ENCODE measurements around the gene ATP2A3. TPM values are rescaled to one million over a fixed set of nuclear protein-coding genes. Genes with fewer than 3 reads are reported as not detected.

Gene ATP2A3
- total and polyA plus RNA-seq, 4 donors, result 16.6 to 64.6 (median 25.5) TPM

GRCh38 chr17:3890082-3890877 lies 74.0 kb downstream of the ATP2A3 start:
- Histone ChIP-seq H3K9ac (ENCODE audit: insufficient read depth in 1 of 2, low read length in 2 of 2) (no peak overlapping the region), H3K4me1 (ENCODE audit: control insufficient read depth in 5 of 5, insufficient read depth in 5 of 5, low read length in 5 of 5) (peaks cover 0 to 48% (median 13%) of the 10 kb centered on the region in 5 donors), H3K27me3 (ENCODE audit: control insufficient read depth in 3 of 3, insufficient read depth in 3 of 3, low read length in 2 of 3) (no peaks in the 10 kb centered on the region), H3K36me3 (ENCODE audit: control insufficient read depth in 4 of 4, insufficient read depth in 4 of 4, low read length in 4 of 4) (no peaks in the 10 kb centered on the region), H3K9me3 (ENCODE audit: control insufficient read depth in 4 of 4, insufficient read depth in 3 of 4, low read length in 3 of 4) (no peaks in the 10 kb centered on the region), H3K27ac (ENCODE audit: low read depth in 1 of 2, low read length in 1 of 2) (peak overlapping the region in 1 of 2 donors; percentile 58), H3K4me3 (no peak overlapping the region)
- TF ChIP-seq CTCF (IDR thresholded peaks at IDR 0.05; ENCODE audit: control extremely low read depth, extremely low read depth), result no peak
- WGBS, 2 donors, result 69 to 84% methylated on average over 22 of the region's 22 CpGs
- ATAC-seq (ENCODE audit: insufficient read depth, low FRiP score) (no peak), DNase-seq (peak in 1 of 3 donors; percentile 26)

DNA sequence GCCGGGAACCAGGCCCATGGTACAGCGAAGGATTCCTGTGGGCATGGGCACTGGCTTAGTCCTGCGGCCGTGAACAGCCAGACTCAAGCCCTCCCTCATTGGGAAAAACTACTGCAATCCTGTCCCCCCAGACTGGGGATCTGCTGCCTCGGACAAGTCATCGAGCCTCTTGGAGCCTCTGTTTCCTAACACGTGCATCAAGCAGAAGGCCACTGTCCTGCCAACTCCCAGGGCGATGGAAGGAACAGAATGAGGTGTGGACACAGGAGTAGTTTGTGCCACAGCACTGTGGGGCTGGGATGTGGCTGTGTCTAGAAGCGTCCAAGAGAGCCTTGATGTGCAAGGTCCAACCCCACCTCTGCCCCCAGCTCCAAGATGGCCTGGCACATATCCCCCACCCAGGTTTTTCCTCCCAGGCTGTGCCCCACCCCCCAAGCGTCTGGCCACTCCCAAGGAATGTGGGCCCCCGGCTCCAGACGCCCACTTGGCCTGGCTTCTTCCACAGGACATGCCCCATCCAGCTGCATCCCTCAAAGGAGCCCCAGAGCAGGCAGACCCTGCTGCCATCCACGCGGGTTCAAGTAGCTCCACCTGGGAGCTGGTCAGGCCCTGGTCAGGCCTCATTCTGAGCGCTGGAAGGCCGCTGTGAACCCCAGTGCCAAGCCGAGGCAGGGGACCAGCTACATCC lies 74.8 kb downstream of the ATP2A3 start:
- peaks cover 0 to 2% (median 0%) of the 10 kb centered on the region in 4 donors for H3K36me3 ChIP-seq (ENCODE audit: control insufficient read depth in 4 of 4, insufficient read depth in 4 of 4, low read length in 4 of 4)
- H3K9ac ChIP-seq (ENCODE audit: insufficient read depth in 1 of 2, low read length in 2 of 2), result no peak overlapping the region
- ATAC-seq (ENCODE audit: insufficient read depth, low FRiP score), result no peak
- H3K9me3 ChIP-seq (ENCODE audit: control insufficient read depth in 4 of 4, insufficient read depth in 3 of 4, low read length in 3 of 4), result no peaks in the 10 kb centered on the region
- WGBS, 2 donors, result 90% methylated on average over 17 of the region's 17 CpGs
- H3K27me3 ChIP-seq (ENCODE audit: control insufficient read depth in 3 of 3, insufficient read depth in 3 of 3, low read length in 2 of 3), result no peaks in the 10 kb centered on the region
- H3K27ac ChIP-seq (ENCODE audit: low read depth in 1 of 2, low read length in 1 of 2), result peak overlapping the region in 1 of 2 donors; percentile 58
- TF ChIP-seq CTCF (IDR thresholded peaks at IDR 0.05; ENCODE audit: control extremely low read depth, extremely low read depth), result no peak
- peaks cover 0 to 43% (median 13%) of the 10 kb centered on the region in 5 donors for H3K4me1 ChIP-seq (ENCODE audit: control insufficient read depth in 5 of 5, insufficient read depth in 5 of 5, low read length in 5 of 5)
- no peak overlapping the region for H3K4me3 ChIP-seq
- no peak for DNase-seq

DNA sequence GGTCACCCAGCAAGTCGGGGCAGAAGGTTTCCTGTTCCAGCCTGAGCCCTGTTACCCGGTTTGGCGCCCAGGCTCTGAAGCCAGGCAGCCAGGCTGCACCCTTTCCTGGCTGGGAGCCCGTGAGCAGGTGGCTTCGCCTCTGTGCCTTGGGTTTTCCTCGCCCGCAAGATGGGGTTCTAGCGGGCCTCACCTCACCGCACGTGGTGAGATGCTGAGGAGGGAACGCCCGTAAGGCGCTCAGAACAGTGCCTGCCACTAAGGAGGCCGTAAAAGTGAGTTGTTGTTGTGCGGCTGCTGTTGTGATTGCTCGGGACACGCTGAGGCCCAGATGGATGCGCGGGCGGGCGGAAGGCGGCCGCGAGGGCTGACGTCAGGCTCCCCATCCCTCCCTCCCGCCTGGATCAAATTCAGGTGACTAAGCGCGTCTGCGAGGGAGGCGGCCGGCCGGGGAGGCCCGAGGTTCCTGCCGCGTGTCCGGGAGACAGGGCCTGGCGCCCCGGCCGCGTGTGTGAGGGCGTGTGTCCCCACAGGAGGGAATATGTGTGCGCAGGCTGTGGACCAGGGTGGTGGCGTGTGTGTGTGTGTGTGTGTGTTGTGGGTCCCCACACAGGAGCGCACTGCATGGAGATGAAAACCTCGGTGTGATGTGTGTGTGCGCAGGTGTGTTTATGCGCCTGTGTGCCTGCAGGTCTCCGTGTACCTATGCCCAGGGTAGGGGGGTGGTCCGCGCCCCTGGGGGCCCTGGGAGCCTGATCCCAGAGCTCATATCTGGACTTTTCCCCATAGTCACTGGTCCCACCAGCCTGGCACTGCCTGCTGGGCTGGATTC lies 75.7 kb downstream of the ATP2A3 start:
- no peak for ATAC-seq (ENCODE audit: insufficient read depth, low FRiP score)
- WGBS, 2 donors, result 80 to 85% methylated on average over 50 of the region's 50 CpGs
- TF ChIP-seq CTCF (IDR thresholded peaks at IDR 0.05; ENCODE audit: control extremely low read depth, extremely low read depth), result no peak
- Histone ChIP-seq H3K27me3 (ENCODE audit: control insufficient read depth in 3 of 3, insufficient read depth in 3 of 3, low read length in 2 of 3) (no peaks in the 10 kb centered on the region), H3K4me1 (ENCODE audit: control insufficient read depth in 5 of 5, insufficient read depth in 5 of 5, low read length in 5 of 5) (peaks cover 0 to 34% (median 13%) of the 10 kb centered on the region in 5 donors), H3K4me3 (no peak overlapping the region), H3K9me3 (ENCODE audit: control insufficient read depth in 4 of 4, insufficient read depth in 3 of 4, low read length in 3 of 4) (no peaks in the 10 kb centered on the region), H3K27ac (ENCODE audit: low read depth in 1 of 2, low read length in 1 of 2) (peak overlapping the region; percentile 34 to 36), H3K9ac (ENCODE audit: insufficient read depth in 1 of 2, low read length in 2 of 2) (no peak overlapping the region), H3K36me3 (ENCODE audit: control insufficient read depth in 4 of 4, insufficient read depth in 4 of 4, low read length in 4 of 4) (peaks cover 0 to 5% (median 1%) of the 10 kb centered on the region in 4 donors)
- peak; percentile 30 to 50 (median 40) for DNase-seq

All from lung (tissue), 12 donors.